Measurements from ENCODE around the gene CCDC47.
A peak's percentile ranks its signal among the peaks of the same experiment; 100 is the strongest.

The CCDC47 gene

GRCh38 chr17:63783522-63783921 is 10.1 kb upstream of the CCDC47 start:
- no peak for DNase-seq (ENCODE audit: low read depth)

- DNase-seq (ENCODE audit: low read depth): no peak
Observed at GRCh38 chr17:63780928-63781327, 7.5 kb upstream of the CCDC47 start.

GRCh38 chr17:63780507-63780906 is 7.1 kb upstream of the CCDC47 start:
- no peak for DNase-seq (ENCODE audit: low read depth)

GRCh38 chr17:63775420-63775819 is 2.0 kb upstream of the CCDC47 start:
- no peak for DNase-seq (ENCODE audit: low read depth)

GRCh38 chr17:63774969-63775265 is 1.5 kb upstream of the CCDC47 start:
- DNase-seq (ENCODE audit: low read depth): no peak

- no peak for DNase-seq (ENCODE audit: low read depth)
Observed at GRCh38 chr17:63774141-63774968, 958 bp upstream of the CCDC47 start, which contains the start of gene DDX42. Gene DDX42, plus strand, starts transcription at chr17:63774170. Its CDS starts 12,880 bp downstream, at chr17:63787050.

- DNase-seq (ENCODE audit: low read depth): no peak
Observed at GRCh38 chr17:63772801-63773271, 561 bp downstream of the CCDC47 start.

- no peak for DNase-seq (ENCODE audit: low read depth)
Observed at GRCh38 chr17:63768433-63768832, 5.0 kb downstream of the CCDC47 start.

- DNase-seq (ENCODE audit: low read depth): no peak
Observed at GRCh38 chr17:63766754-63767153, 6.6 kb downstream of the CCDC47 start.

- no peak for DNase-seq (ENCODE audit: low read depth)
Observed at GRCh38 chr17:63764716-63765115, 8.7 kb downstream of the CCDC47 start.

GRCh38 chr17:63762161-63763078 is 11.0 kb downstream of the CCDC47 start:
- no peak for DNase-seq (ENCODE audit: low read depth)

- no peak for DNase-seq (ENCODE audit: low read depth)
Observed at GRCh38 chr17:63760771-63761539, 12.4 kb downstream of the CCDC47 start.

GRCh38 chr17:63758428-63758827 is 15.0 kb downstream of the CCDC47 start:
- DNase-seq (ENCODE audit: low read depth): no peak

GRCh38 chr17:63754046-63754445 is 19.4 kb downstream of the CCDC47 start:
- no peak for DNase-seq (ENCODE audit: low read depth)

- no peak for DNase-seq (ENCODE audit: low read depth)
Observed at GRCh38 chr17:63753215-63753614, 20.2 kb downstream of the CCDC47 start.

GRCh38 chr17:63752707-63753106 is 20.7 kb downstream of the CCDC47 start:
- no peak for DNase-seq (ENCODE audit: low read depth)

GRCh38 chr17:63751806-63752205 is 21.6 kb downstream of the CCDC47 start:
- no peak for DNase-seq (ENCODE audit: low read depth)

GRCh38 chr17:63741408-63742173 is 31.8 kb downstream of the CCDC47 start, which contains the start of gene STRADA:
Gene STRADA, minus strand, starts transcription at chr17:63741799. Its CDS starts 13,430 bp downstream, at chr17:63728369.
- peak; percentile 89 for DNase-seq (ENCODE audit: low read depth)

GRCh38 chr17:63741143-63741407 is 32.3 kb downstream of the CCDC47 start:
- DNase-seq (ENCODE audit: low read depth): no peak

- no peak for DNase-seq (ENCODE audit: low read depth)
Observed at GRCh38 chr17:63740464-63741142, 32.8 kb downstream of the CCDC47 start.

- no peak for DNase-seq (ENCODE audit: low read depth)
Observed at GRCh38 chr17:63735691-63736090, 37.7 kb downstream of the CCDC47 start.

Measured in GM04504 (cell line).